Loucy (cell line): ENCODE measurements around the gene PKN1.

Experiments used
- H2AFZ ChIP-seq: fragments of 200-600 bp; sonication (generic); 2 replicates; pipeline ENCODE4 v1.6.0; 2016; ENCODE audit warnings: antibody characterized with exemption, mild to moderate bottlenecking, low read length, moderate library complexity
- H3F3A ChIP-seq: fragments of 200-600 bp; 2 replicates; pipeline ENCODE4 v1.6.0; 2016; ENCODE audit warnings: antibody characterized with exemption, low read depth, mild to moderate bottlenecking
- H3K27me3 ChIP-seq: fragments of 200-600 bp; sonication (generic); 2 replicates; pipeline ENCODE4 v1.6.1; 2014; ENCODE audit warnings: low read length, mild to moderate bottlenecking; ENCODE audit not compliant: insufficient read depth, poor library complexity, severe bottlenecking
- H3K36me3 ChIP-seq: fragments of 200-600 bp; sonication (generic); 2 replicates; pipeline ENCODE4 v1.6.1; 2016; ENCODE audit warnings: low read length; ENCODE audit not compliant: insufficient read depth
- H3K4me1 ChIP-seq: fragments of 200-600 bp; sonication (generic); 2 replicates; pipeline ENCODE4 v1.5.1; 2014; ENCODE audit warnings: low read length, mild to moderate bottlenecking; ENCODE audit not compliant: insufficient read depth, poor library complexity, severe bottlenecking
- H3K4me2 ChIP-seq: fragments of 200-600 bp; sonication (generic); 2 replicates; pipeline ENCODE4 v1.6.0; 2014; ENCODE audit warnings: antibody characterized with exemption, low read length, low read depth, mild to moderate bottlenecking; ENCODE audit not compliant: poor library complexity, severe bottlenecking
- H3K4me3 ChIP-seq: fragments of 200-600 bp; sonication (generic); 2 replicates; pipeline ENCODE4 v1.5.1; 2014; ENCODE audit warnings: low read length, mild to moderate bottlenecking, mixed read lengths; ENCODE audit not compliant: poor library complexity, severe bottlenecking
- H3K79me2 ChIP-seq: fragments of 200-600 bp; sonication (generic); 2 replicates; pipeline ENCODE4 v1.6.1; 2014; ENCODE audit warnings: low read length; ENCODE audit not compliant: insufficient read depth
- H3K9ac ChIP-seq: fragments of 200-600 bp; sonication (generic); 2 replicates; pipeline ENCODE4 v1.6.0; 2014; ENCODE audit warnings: mild to moderate bottlenecking, low read depth, low read length, moderate library complexity; ENCODE audit not compliant: poor library complexity, severe bottlenecking
- H3K9me2 ChIP-seq: fragments of 200-600 bp; sonication (generic); replicated peaks from 2 replicates; pipeline ENCODE4 v1.6.1; 2016; ENCODE audit warnings: low read depth, low read length, mixed read lengths
- H3K9me3 ChIP-seq: fragments of 200-600 bp; sonication (generic); 2 replicates; pipeline ENCODE4 v1.6.1; 2014; ENCODE audit warnings: mild to moderate bottlenecking, antibody characterized with exemption, low read length, low read depth; ENCODE audit not compliant: insufficient read depth
- H4K20me1 ChIP-seq: fragments of 200-600 bp; sonication (generic); 2 replicates; pipeline ENCODE4 v1.6.0; 2014; ENCODE audit warnings: antibody characterized with exemption, low read length, mild to moderate bottlenecking; ENCODE audit not compliant: insufficient read depth, poor library complexity, severe bottlenecking
- CTCF ChIP-seq: fragments of 200-600 bp; sonication (generic); conservative IDR thresholded peaks from 2 replicates; pipeline ENCODE4 v1.5.1; 2014; ENCODE audit warnings: mild to moderate bottlenecking, antibody characterized with exemption, low read length
- EZH2phosphoT487 ChIP-seq: fragments of 200-600 bp; IDR thresholded peaks from 2 replicates; pipeline ENCODE4 v1.6.1; 2018; ENCODE audit warnings: antibody characterized with exemption, mild to moderate bottlenecking, moderate library complexity, borderline replicate concordance

Gene PKN1

GRCh38 chr19:14512406-14512961, 79.4 kb downstream of the PKN1 start:
- no peak for TF ChIP-seq EZH2phosphoT487
- no peak for TF ChIP-seq CTCF
- Histone ChIP-seq H4K20me1 (peaks cover 39% of the 10 kb centered on the region), H3K9ac (peak overlapping the region; percentile 2), H3K9me3 (no peaks in the 10 kb centered on the region), H3K36me3 (peaks cover 32% of the 10 kb centered on the region; the same call in 1 of the 2 replicates), H3K4me2 (no peak overlapping the region), H3F3A (peaks cover 4% of the 10 kb centered on the region; the same call in 1 of the 2 replicates), H3K4me1 (peaks cover 47% of the 10 kb centered on the region), H3K79me2 (peaks cover 46% of the 10 kb centered on the region), H2AFZ (no peak overlapping the region), H3K4me3 (no peak overlapping the region), H3K27me3 (no peaks in the 10 kb centered on the region), H3K9me2 (no peaks in the 10 kb centered on the region)

GRCh38 chr19:14514215-14514863, 81.2 kb downstream of the PKN1 start:
- Histone ChIP-seq H3K9me2 (no peaks in the 10 kb centered on the region), H3K4me2 (peak overlapping the region; percentile 99), H3K36me3 (peaks cover 32% of the 10 kb centered on the region; the same call in 1 of the 2 replicates), H3K27me3 (no peaks in the 10 kb centered on the region), H2AFZ (no peak overlapping the region), H3K4me1 (peaks cover 49% of the 10 kb centered on the region), H4K20me1 (peaks cover 40% of the 10 kb centered on the region), H3K79me2 (peaks cover 52% of the 10 kb centered on the region), H3K4me3 (peak overlapping the region; percentile 90), H3K9ac (peak overlapping the region; percentile 92), H3F3A (peaks cover 4% of the 10 kb centered on the region; the same call in 1 of the 2 replicates), H3K9me3 (no peaks in the 10 kb centered on the region)
- TF ChIP-seq EZH2phosphoT487, result no peak
- TF ChIP-seq CTCF, result no peak

- H3F3A ChIP-seq, result peaks cover 4% of the 10 kb centered on the region; the same call in 1 of the 2 replicates
- peaks cover 40% of the 10 kb centered on the region for H4K20me1 ChIP-seq
- no peak overlapping the region for H2AFZ ChIP-seq
- no peaks in the 10 kb centered on the region for H3K27me3 ChIP-seq
- peaks cover 52% of the 10 kb centered on the region for H3K79me2 ChIP-seq
- H3K4me1 ChIP-seq, result peaks cover 61% of the 10 kb centered on the region
- peak overlapping the region; percentile 90 for H3K4me3 ChIP-seq
- no peaks in the 10 kb centered on the region for H3K9me3 ChIP-seq
- no peak for TF ChIP-seq CTCF
- TF ChIP-seq EZH2phosphoT487, result no peak
- H3K36me3 ChIP-seq, result peaks cover 32% of the 10 kb centered on the region; the same call in 1 of the 2 replicates
- H3K4me2 ChIP-seq, result peak overlapping the region; percentile 99
- no peaks in the 10 kb centered on the region for H3K9me2 ChIP-seq
- H3K9ac ChIP-seq, result peak overlapping the region; percentile 92
These were observed 82.5 kb downstream of the PKN1 start for GRCh38 chr19:14515501-14516047.
